Measurements from ENCODE around the gene TRIO.

DNA sequence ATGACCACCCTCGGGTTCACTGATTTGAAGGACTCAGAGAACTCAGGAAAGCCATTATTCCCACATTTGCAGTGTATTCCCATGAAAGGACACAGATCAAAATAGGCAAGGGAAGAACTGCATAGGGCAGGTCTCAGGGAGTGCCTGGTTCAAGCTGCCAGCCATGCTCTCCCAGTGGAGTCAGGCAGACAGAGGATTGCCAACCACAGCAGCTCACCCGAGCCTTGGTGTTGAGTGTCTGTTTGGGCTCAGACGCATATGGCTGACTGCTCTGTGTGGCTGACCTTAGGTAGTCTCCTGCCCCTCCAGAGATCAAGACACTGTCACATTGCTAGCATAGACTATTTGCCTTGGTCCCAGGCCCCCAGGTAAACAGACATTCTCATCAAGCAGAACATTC is 322.6 kb downstream of the TRIO start:
- TF ChIP-seq, protein P1, sequence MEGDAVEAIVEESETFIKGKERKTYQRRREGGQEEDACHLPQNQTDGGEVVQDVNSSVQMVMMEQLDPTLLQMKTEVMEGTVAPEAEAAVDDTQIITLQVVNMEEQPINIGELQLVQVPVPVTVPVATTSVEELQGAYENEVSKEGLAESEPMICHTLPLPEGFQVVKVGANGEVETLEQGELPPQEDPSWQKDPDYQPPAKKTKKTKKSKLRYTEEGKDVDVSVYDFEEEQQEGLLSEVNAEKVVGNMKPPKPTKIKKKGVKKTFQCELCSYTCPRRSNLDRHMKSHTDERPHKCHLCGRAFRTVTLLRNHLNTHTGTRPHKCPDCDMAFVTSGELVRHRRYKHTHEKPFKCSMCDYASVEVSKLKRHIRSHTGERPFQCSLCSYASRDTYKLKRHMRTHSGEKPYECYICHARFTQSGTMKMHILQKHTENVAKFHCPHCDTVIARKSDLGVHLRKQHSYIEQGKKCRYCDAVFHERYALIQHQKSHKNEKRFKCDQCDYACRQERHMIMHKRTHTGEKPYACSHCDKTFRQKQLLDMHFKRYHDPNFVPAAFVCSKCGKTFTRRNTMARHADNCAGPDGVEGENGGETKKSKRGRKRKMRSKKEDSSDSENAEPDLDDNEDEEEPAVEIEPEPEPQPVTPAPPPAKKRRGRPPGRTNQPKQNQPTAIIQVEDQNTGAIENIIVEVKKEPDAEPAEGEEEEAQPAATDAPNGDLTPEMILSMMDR (IDR thresholded peaks at IDR 0.05), result no peak
- TF ChIP-seq POLR2A (IDR thresholded peaks at IDR 0.05), result no peak
